ENCODE data around the gene C7orf25.

DNA sequence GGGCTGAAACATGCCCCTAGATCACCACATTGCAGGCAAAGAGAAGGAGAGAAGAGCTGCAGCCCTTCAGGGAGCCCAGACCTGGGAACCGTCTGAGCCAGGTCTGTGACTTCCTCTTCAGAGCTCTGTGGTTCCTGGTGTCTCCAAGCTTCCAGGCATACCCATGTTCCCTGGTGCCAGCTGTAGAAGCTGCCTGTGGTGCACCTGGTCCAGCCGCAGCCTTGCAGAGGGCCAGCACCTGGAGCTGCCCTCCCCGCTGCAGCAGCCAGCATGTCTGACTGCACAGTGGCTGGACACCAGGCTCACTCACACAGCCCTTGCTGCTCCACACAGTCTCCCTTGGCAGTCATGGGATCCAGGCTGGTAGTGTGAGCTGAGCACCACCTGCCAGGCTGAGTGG lies 33.6 kb downstream of the C7orf25 start:
- no peak for TF ChIP-seq CTCF (IDR thresholded peaks at IDR 0.05)
- TF ChIP-seq POLR2A (IDR thresholded peaks at IDR 0.05): no peak

All from lower leg skin (tissue), 3 donors.